GM18526 (cell line): ENCODE data around the gene SLC25A13.

Source experiments
- POLR2A ChIP-seq: IDR thresholded peaks from 3 replicates; pipeline ENCODE4 v1.6.1; 2011; ENCODE audit not compliant: insufficient read length; ENCODE audit errors: extremely low read depth

The SLC25A13 gene

DNA sequence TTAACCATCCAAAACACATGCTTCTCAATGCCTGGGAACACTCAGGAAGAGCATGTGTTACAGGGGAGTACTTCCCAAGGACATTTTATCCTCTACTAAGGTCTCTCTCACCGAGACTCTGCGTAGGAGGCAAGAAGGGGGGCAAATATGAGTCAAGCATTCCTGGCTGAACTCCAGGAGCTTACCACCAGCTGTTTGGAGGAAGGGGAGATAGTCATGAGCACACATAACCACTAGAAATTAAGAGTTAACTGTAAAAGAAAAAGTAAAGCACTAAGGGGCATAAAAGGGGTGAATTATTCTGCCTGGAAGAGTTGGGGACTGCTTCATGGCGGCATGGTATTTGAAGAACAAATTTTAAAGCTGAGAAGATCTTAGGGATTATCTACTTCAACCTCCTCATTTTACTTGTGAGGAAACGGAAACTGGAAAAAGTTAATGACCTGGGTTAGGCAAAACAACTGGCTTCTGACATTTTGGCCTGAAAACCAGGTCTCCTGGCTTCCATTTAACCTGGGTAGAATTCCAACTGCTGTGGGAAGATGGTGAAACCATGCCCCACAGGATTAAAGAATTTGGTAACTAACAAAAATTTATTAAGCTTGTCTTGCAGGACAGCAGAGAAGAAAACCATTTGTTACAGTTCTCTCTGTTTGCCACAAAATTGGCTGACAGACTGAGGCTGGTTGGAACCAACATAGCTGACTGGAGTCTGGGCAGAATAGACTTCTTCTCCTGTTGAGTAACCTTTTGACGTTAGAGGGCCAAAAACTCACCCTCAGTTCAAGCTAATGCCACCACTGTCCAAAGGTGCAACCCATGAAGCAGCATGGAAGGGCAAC is 85.5 kb downstream of the SLC25A13 start:
- no peak for TF ChIP-seq POLR2A

GRCh38 chr7:96235281-96235680 is 86.6 kb downstream of the SLC25A13 start:
- TF ChIP-seq POLR2A = no peak

- TF ChIP-seq POLR2A = no peak
Observed at GRCh38 chr7:96233528-96234154, 88.3 kb downstream of the SLC25A13 start.

DNA sequence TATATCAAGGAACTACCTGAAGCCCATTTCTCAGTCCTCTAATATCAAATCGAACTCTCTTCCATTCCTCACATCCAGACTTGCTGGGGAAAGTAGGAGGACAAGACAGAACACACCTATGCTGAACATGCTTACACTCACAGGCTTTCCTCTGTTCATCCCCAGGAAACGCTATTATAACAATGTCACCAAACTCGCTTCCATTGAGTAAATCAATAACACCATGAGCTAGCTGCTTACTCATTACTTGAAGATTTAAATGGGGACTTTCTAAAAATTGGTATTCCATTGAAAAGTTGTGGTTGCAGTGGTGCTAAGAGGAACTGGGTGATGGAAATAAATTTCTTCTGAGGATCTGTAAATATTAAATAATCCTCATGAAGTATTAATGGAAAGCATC is 88.8 kb downstream of the SLC25A13 start:
- no peak for TF ChIP-seq POLR2A

- no peak for TF ChIP-seq POLR2A
Observed at GRCh38 chr7:96228760-96229159, 93.1 kb downstream of the SLC25A13 start.

- TF ChIP-seq POLR2A = no peak
Observed at GRCh38 chr7:96225251-96225650, 96.6 kb downstream of the SLC25A13 start.

- no peak for TF ChIP-seq POLR2A
Observed at GRCh38 chr7:96224685-96225084, 97.2 kb downstream of the SLC25A13 start.

DNA sequence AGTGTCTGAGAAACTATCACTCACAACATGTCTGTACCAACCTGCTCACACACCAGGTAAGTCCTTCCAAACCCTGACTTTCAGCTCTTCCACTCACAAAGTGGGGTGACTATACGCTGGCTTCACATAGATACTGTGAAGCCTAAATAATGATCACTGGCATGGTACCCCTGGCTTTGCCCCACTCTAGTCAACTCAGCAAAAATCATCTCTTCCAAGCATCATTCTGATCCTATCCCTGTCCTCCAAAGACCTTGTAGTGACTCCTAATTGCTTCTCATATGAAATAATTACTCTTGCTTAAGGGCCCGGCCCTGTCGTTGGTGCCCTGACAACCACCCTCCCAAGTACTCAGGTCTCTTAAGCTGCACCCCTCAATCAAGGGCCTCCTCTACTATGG is 97.8 kb downstream of the SLC25A13 start:
- TF ChIP-seq POLR2A = no peak

DNA sequence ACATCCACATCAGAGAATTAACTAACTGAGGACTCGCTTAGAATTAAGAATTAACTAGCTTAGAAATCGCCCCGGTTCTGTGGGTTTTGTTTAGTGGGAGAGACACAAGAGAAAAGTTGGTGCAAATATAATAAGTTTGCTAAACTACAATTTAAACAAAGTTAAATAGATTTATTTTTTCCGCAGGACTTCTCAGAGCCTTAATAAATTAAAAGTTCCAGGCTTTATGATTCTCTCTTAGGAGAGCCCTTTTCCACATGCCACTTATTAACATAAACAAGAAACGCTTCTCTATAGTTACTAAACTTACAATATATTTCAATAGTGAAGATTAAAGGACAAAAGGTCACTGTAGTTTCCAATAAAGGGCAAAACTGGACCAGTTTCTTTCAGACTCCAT is 100.0 kb downstream of the SLC25A13 start:
- no peak for TF ChIP-seq POLR2A

- no peak for TF ChIP-seq POLR2A
Observed at GRCh38 chr7:96219378-96220130, 102.3 kb downstream of the SLC25A13 start.

- TF ChIP-seq POLR2A = no peak
Observed at GRCh38 chr7:96218664-96219243, 103.1 kb downstream of the SLC25A13 start.

- no peak for TF ChIP-seq POLR2A
Observed at GRCh38 chr7:96217147-96217546, 104.8 kb downstream of the SLC25A13 start.

DNA sequence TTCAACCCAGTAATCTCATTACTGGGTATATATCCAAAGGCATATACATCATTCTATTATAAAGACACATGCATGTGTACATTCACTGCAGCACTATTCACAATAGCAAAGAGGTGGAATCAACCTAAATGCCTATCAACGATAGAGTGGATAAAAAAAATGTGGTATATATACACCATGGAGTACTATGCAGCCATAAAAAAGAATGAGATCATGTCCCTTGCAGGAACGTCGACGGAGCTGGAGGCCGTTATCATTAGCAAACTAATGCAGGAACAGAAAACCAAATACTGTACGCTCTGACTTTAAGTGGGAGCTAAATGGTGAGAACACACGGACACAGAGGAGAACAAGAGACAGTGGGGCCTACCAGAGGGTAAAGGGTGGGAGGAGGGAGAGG is 105.5 kb downstream of the SLC25A13 start:
- TF ChIP-seq POLR2A = no peak

GRCh38 chr7:96212474-96212873 is 109.4 kb downstream of the SLC25A13 start:
- TF ChIP-seq POLR2A = no peak

DNA sequence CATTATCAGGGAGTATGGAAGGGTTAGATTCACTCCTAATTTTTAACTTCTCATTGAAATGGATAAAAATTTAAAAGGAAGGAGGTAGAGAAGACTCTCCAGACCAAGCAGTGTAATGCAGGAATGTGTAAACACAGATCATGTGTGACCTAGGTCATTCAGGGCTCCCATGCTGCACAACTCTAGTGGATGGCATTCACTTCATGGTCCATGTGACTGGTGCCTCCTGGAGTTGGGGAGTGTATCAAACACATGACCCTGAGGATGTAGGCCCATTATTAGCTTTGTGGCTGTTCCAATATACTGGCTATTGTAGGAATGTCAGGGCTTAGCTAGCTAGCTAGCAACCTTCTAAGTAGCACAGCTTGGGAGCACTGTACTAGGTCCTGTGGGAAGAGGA is 109.9 kb downstream of the SLC25A13 start:
- no peak for TF ChIP-seq POLR2A
